Muscle layer of duodenum (tissue), 2 donors: ENCODE data around the gene PDCD1LG2.
"Not testable (repeated sequence)": the region's sequence is repeated elsewhere in the genome, so short reads cannot be mapped to it uniquely, and the experiment has no call there.

Source experiments
- H3K27ac ChIP-seq: one replicate; pipeline ENCODE4 v1.7.0; 2013; ENCODE audit warnings: mild to moderate bottlenecking, low read length
- H3K27me3 ChIP-seq: one replicate; pipeline ENCODE4 v1.7.0; 2013; ENCODE audit warnings: low read depth, mild to moderate bottlenecking, control low read depth, low read length
- H3K36me3 ChIP-seq, 2 donors: one replicate each; pipeline ENCODE4 v1.7.0; 2013; ENCODE audit warnings: low read length in 2 of 2, control low read depth in 1 of 2, mild to moderate bottlenecking in 1 of 2; ENCODE audit not compliant: insufficient read depth in 2 of 2, control insufficient read depth in 1 of 2
- H3K4me1 ChIP-seq, 2 donors: one replicate each; pipeline ENCODE4 v1.7.0; 2013; ENCODE audit warnings: low read length in 2 of 2, mild to moderate bottlenecking in 2 of 2, control low read depth in 1 of 2, moderate library complexity in 1 of 2; ENCODE audit not compliant: insufficient read depth in 2 of 2, control insufficient read depth in 1 of 2
- H3K4me3 ChIP-seq, 2 donors: one replicate each; pipeline ENCODE4 v1.7.0; 2013; ENCODE audit warnings: low read length in 2 of 2, low read depth in 1 of 2, mild to moderate bottlenecking in 1 of 2
- H3K9me3 ChIP-seq, 2 donors: one replicate each; pipeline ENCODE4 v1.7.0; 2013; ENCODE audit warnings: low read length in 2 of 2, control low read depth in 1 of 2, mild to moderate bottlenecking in 1 of 2; ENCODE audit not compliant: control insufficient read depth in 1 of 2
- donor health status: healthy.

Gene PDCD1LG2

DNA sequence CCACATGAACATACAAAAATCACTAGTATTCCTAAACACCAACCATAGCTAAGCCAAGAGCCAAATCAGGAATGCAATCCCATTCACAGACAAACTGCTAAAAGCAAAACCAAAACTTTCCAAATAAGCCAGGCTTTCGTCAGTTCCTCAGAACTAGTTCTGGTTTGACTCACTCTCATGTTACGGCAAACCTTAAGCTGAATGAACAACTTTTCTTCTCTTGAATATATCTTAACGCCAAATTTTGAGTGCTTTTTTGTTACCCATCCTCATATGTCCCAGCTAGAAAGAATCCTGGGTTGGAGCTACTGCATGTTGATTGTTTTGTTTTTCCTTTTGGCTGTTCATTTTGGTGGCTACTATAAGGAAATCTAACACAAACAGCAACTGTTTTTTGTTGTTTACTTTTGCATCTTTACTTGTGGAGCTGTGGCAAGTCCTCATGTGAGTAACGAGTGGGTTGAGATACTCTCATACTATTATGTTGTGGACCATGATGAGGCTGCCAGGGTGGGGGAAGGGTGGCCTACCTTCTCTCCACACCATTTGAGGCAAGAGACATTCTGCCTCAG lies at the start of gene PDCD1LG2:
Gene PDCD1LG2, plus strand, starts transcription at position 172 of the 572 bp plus-strand sequence. CDS start 12,016 bp downstream, outside the sequence.
- Histone ChIP-seq H3K4me1 (peaks cover 0 to 7% of the 10 kb centered on the region in 2 donors), H3K4me3 (peak within 1 kb of the TSS in 1 of 2 donors; percentile 49), H3K27me3 (no peaks in the 10 kb centered on the region), H3K36me3 (no peaks in the 10 kb centered on the region), H3K27ac (peak within 1 kb of the TSS; percentile 27), H3K9me3 (no peaks in the 10 kb centered on the region)

DNA sequence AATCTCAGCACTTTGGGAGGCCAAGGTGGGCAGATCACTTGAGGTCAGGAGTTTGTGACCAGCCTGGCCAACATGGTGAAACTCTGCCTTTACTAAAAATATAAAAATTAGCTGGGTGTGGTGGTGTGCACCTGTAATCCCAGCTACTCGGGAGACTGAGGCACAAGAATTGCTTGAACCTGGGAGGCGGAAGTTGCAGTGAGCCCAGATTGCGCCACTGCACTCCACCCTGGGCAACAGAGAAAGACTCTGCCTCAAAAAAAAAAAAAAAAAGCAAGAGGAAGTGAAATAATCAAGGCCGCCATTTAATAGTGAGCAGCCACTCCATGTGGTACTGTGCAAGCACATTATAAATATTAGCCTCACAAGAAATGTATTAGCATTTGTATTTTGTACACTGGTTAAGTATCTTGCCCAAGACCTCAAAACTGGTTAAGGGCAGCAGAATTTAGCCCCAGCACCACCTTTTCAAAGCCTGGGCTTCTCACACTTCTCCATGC lies 45.5 kb upstream of the PDCD1LG2 start:
- not testable (repeated sequence) for H3K4me1 ChIP-seq, H3K27ac ChIP-seq, H3K9me3 ChIP-seq

DNA sequence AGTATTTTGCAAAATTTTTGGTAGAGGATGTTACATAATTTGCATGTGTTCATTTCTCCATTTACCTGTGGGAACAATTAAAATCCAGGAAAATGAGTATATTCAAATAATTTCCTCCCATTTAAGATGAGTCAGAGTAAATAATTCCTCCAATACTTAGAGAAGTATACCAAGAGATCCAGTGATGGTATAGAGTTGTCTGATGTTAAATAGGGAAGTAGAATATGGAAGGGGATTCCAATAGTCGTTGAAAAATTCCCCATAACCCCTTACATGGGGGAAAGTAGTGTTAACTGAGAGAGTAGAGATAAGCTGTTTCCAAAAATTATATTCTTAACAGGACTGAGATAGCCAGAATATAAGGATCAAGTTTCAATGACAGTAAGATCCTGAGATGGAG lies 44.3 kb upstream of the PDCD1LG2 start:
- no peaks in the 10 kb centered on the region for H3K27me3 ChIP-seq

More for the DNA sequence above, 45.5 kb upstream of the PDCD1LG2 start:
- H3K4me3 ChIP-seq, H3K27me3 ChIP-seq: not testable (repeated sequence)
- H3K36me3 ChIP-seq: peaks cover 0 to 13% of the 10 kb centered on the region in 2 donors

GRCh38 chr9:5466766-5467165 lies 43.6 kb upstream of the PDCD1LG2 start:
- no peak overlapping the region for H3K27ac ChIP-seq
- H3K9me3 ChIP-seq: no peaks in the 10 kb centered on the region
- H3K27me3 ChIP-seq: no peaks in the 10 kb centered on the region
- H3K4me3 ChIP-seq: no peak overlapping the region
- H3K4me1 ChIP-seq: peaks cover 0 to 8% of the 10 kb centered on the region in 2 donors
- peaks cover 0 to 13% of the 10 kb centered on the region in 2 donors for H3K36me3 ChIP-seq

More for the DNA sequence above, 44.3 kb upstream of the PDCD1LG2 start:
- no peak overlapping the region for H3K4me3 ChIP-seq
- H3K4me1 ChIP-seq: peaks cover 0 to 8% of the 10 kb centered on the region in 2 donors
- H3K27ac ChIP-seq: no peak overlapping the region
- no peaks in the 10 kb centered on the region for H3K9me3 ChIP-seq
- peaks cover 0 to 13% of the 10 kb centered on the region in 2 donors for H3K36me3 ChIP-seq

DNA sequence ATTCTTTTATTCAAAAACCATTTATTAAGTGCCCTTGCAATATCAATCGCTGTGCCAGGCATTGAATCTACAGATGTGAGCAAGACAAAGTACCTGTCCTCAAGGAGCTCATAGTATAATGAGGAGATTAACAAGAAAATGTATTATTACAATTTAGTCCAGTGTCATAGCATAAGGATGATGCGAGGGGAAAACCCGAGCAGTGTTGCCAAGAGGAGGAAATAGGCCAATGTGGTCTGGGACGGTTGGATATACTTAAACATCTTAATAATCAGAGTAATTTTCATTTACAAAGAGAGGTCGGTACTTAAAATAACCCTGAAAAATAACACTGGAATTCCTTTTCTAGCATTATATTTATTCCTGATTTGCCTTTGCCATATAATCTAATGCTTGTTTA lies 41.5 kb upstream of the PDCD1LG2 start:
- no peak overlapping the region for H3K4me3 ChIP-seq
- peaks cover 0 to 9% of the 10 kb centered on the region in 2 donors for H3K36me3 ChIP-seq
- no peaks in the 10 kb centered on the region for H3K9me3 ChIP-seq
- peaks cover 0 to 8% of the 10 kb centered on the region in 2 donors for H3K4me1 ChIP-seq
- H3K27ac ChIP-seq: no peak overlapping the region
- H3K27me3 ChIP-seq: no peaks in the 10 kb centered on the region

GRCh38 chr9:5470122-5470521 lies 40.2 kb upstream of the PDCD1LG2 start:
- Histone ChIP-seq H3K27me3 (no peaks in the 10 kb centered on the region), H3K4me1 (peaks cover 0 to 8% of the 10 kb centered on the region in 2 donors), H3K4me3 (no peak overlapping the region), H3K27ac (no peak overlapping the region), H3K36me3 (peaks cover 0 to 9% of the 10 kb centered on the region in 2 donors), H3K9me3 (no peaks in the 10 kb centered on the region)

GRCh38 chr9:5470816-5471215 lies 39.5 kb upstream of the PDCD1LG2 start:
- Histone ChIP-seq H3K9me3 (no peaks in the 10 kb centered on the region), H3K27ac (no peak overlapping the region), H3K36me3 (peaks cover 0 to 4% of the 10 kb centered on the region in 2 donors), H3K4me1 (peaks cover 0 to 8% of the 10 kb centered on the region in 2 donors), H3K4me3 (no peak overlapping the region), H3K27me3 (no peaks in the 10 kb centered on the region)

- H3K27me3 ChIP-seq, H3K27ac ChIP-seq, H3K4me1 ChIP-seq, H3K4me3 ChIP-seq, H3K36me3 ChIP-seq, H3K9me3 ChIP-seq: not testable (repeated sequence)
These were observed 34.7 kb upstream of the PDCD1LG2 start for GRCh38 chr9:5475611-5476010.

DNA sequence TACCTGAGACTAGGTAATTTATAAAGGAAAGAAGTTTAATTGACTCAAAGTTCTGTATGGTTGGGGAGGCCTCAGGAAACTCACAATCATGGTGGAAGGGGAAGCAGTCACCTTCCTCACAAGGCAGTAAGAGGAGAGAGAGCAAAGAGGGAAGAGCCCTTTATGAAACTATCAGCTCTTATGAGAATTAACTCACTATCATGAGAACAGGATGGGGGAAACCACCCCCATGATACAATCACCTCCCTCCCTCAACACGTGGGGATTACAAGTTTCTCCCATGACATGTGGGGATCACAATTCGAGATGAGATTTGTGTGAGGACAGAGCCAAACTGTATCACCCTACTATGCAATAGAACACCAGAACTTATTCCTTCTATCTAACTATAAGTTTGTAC lies 32.1 kb upstream of the PDCD1LG2 start:
- no peak overlapping the region for H3K27ac ChIP-seq
- H3K36me3 ChIP-seq: no peaks in the 10 kb centered on the region
- no peaks in the 10 kb centered on the region for H3K9me3 ChIP-seq
- no peak overlapping the region for H3K4me3 ChIP-seq
- H3K4me1 ChIP-seq: no peaks in the 10 kb centered on the region
- no peaks in the 10 kb centered on the region for H3K27me3 ChIP-seq

DNA sequence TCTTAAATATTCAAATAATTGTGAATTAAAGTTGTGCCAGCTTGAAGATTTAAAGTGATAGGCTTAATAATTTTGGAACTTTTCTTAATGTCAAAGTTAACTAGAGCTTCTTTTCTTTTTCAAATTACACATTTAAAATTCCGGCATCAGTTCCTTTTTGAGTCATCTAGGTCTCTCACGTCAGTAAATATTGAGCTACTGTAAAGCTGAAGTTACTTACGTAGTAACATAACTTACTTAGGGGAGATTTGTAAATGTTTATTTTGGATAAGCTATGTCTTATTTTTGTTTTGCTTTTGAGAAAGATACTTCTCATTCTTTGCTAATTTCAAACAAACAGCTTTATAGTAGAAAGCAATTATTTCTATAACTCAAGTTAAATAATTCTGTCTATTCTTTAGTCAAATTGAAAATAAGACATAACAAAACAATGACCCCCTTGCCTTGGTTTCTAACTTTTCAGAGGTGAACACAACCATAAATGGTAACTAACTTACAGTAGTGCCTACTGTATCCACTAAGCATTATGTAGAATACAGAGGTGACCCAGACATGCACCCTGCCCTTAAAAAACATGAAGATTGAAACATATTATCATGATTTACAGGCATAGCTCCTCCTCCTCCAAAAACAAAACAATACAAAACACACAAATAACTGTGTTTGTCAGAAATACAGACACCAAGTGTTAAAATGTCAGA lies 30.2 kb upstream of the PDCD1LG2 start:
- Histone ChIP-seq H3K27me3 (no peaks in the 10 kb centered on the region), H3K27ac (no peak overlapping the region), H3K36me3 (no peaks in the 10 kb centered on the region), H3K9me3 (no peaks in the 10 kb centered on the region), H3K4me1 (no peaks in the 10 kb centered on the region), H3K4me3 (no peak overlapping the region)

GRCh38 chr9:5480919-5481318 lies 29.4 kb upstream of the PDCD1LG2 start:
- H3K4me3 ChIP-seq: no peak overlapping the region

More at GRCh38 chr9:5480919-5481318, 29.4 kb upstream of the PDCD1LG2 start:
- Histone ChIP-seq H3K4me1 (no peaks in the 10 kb centered on the region), H3K9me3 (no peaks in the 10 kb centered on the region), H3K36me3 (no peaks in the 10 kb centered on the region), H3K27me3 (no peaks in the 10 kb centered on the region), H3K27ac (no peak overlapping the region)
